ENCODE results near the gene FEM1B. TPM values are rescaled to one million over a fixed set of nuclear protein-coding genes. Genes with fewer than 3 reads are reported as not detected.

Gene FEM1B
- total and polyA plus RNA-seq, 2 experiments from 2014 or later = 11.9 to 62.8 TPM

DNA sequence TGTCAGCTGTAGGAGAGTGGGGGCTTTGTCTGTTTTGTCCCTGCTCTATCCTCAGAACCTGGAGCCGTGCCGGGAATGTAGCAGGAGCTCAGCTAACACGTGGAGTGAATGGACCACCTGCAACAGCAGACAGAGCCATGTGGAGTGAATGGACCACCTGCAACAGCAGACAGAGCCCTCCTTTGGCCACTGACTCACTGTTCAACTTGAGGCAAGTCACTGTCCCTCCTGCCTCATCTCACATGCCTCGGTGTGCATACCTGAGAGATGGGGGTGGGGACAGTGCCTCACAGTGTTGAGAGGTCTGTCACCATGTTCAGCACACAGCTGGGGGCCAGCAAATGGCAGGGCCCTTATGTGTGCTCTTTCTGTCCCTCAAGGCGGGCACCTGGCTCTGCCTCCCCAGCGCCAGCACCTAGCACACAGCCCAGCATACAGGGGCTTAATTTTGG is 27.9 kb downstream of the FEM1B start:
- no peak overlapping the region for H3K4me2 ChIP-seq

DNA sequence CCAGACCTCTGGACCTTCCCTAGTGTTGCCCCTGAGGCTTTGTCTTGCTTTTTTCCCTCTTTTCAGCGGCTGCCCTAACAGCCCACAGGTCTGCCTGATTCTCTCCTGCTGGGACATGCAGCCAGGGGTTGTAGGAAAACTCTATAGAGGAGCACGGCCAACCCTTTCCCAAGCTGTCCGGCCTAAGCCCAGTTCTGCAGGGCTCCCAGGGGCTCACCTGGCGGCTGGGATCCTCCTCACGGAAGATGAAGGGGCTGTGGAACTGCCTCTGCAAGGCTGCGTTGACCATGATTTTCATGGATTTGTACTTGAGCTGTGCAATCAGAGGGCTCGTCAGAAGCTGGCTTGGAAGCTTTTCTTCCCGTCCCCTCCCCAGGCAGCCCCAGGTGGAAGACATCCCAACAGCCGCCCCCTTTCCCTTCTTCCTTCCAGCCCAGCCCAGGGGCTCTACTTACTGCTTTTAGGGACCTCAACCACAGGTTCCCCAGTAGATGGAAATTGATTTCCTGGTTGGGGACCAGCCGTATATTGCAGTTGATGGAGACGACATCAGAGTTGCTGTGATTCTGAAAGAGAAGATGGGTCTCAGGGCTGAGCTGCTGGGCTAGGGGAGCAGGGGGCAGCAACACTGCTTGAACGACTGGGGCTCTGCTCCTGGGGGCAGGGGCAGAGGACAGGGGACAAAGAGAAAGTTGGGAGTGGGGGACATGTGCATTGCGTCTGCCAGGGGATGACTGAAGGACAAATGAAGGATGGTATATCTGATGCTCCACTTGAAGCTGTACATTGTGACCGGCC is 29.8 kb downstream of the FEM1B start:
- no peaks in the 10 kb centered on the region for H3K79me2 ChIP-seq
- H3K4me3 ChIP-seq = no peak overlapping the region
- TF ChIP-seq EZH2phosphoT487 (IDR thresholded peaks at IDR 0.05; ENCODE audit: low read depth, severe bottlenecking, unreplicated experiment) (no peak), CTCF (IDR thresholded peaks at IDR 0.05; ENCODE audit: poor library complexity) (no peak), EZH2 (IDR thresholded peaks at IDR 0.05; ENCODE audit: borderline replicate concordance) (no peak)
- no peaks in the 10 kb centered on the region for H4K20me1 ChIP-seq (ENCODE audit: insufficient read depth, poor library complexity, severe bottlenecking)
- H3K27me3 ChIP-seq = no peaks in the 10 kb centered on the region
- H3K27ac ChIP-seq = no peak overlapping the region
- H3K9me2 ChIP-seq (replicated peaks; ENCODE audit: insufficient read depth) = no peaks in the 10 kb centered on the region
- H2AFZ ChIP-seq = no peak overlapping the region
- no peaks in the 10 kb centered on the region for H3K36me3 ChIP-seq (replicated peaks; ENCODE audit: insufficient read depth, low read depth)
- no peaks in the 10 kb centered on the region for H3K9me3 ChIP-seq (ENCODE audit: low read depth)
- DNase-seq (ENCODE audit: low spot score) = no peak
- WGBS (ENCODE audit: low lambda C conversion rate, missing lambda C conversion rate) = 83% methylated on average over 14 of the region's 14 CpGs
- peaks cover 8% of the 10 kb centered on the region for H3K4me1 ChIP-seq (ENCODE audit: insufficient read depth)
- no peak overlapping the region for H3K4me2 ChIP-seq

More for the DNA sequence above, 27.9 kb downstream of the FEM1B start:
- Histone ChIP-seq H4K20me1 (ENCODE audit: insufficient read depth, poor library complexity, severe bottlenecking) (no peaks in the 10 kb centered on the region), H3K79me2 (no peaks in the 10 kb centered on the region), H3K9me3 (ENCODE audit: low read depth) (no peaks in the 10 kb centered on the region), H3K9me2 (replicated peaks; ENCODE audit: insufficient read depth) (no peaks in the 10 kb centered on the region), H3K4me1 (ENCODE audit: insufficient read depth) (peaks cover 4% of the 10 kb centered on the region), H2AFZ (no peak overlapping the region), H3K36me3 (replicated peaks; ENCODE audit: insufficient read depth, low read depth) (no peaks in the 10 kb centered on the region), H3K4me3 (no peak overlapping the region), H3K27ac (no peak overlapping the region), H3K27me3 (no peaks in the 10 kb centered on the region)
- TF ChIP-seq CTCF (IDR thresholded peaks at IDR 0.05; ENCODE audit: poor library complexity) = no peak
- no peak for TF ChIP-seq EZH2phosphoT487 (IDR thresholded peaks at IDR 0.05; ENCODE audit: low read depth, severe bottlenecking, unreplicated experiment)
- TF ChIP-seq EZH2 (IDR thresholded peaks at IDR 0.05; ENCODE audit: borderline replicate concordance) = no peak
- DNase-seq (ENCODE audit: low spot score) = no peak
- WGBS (ENCODE audit: low lambda C conversion rate, missing lambda C conversion rate) = 53% methylated on average over 6 of the region's 6 CpGs

DNA sequence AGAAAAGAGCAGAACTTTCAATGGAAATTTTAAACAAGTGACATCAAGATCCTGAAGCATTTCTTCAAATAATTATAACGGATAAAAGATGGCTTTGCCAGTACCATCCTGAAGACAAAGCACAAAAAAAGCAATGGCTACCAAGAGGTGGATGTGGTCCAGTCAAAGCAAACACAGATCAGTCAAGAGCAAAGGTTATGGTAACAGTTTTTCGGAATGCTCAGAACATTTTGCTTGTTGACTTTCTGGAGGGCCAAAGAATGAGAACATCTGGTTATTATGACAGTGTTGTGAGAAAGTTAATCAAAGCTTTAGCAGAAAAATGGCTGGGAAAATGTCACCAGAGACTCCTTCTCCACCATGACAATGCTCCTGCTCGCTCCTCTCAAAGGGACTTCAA is 31.5 kb downstream of the FEM1B start:
- DNase-seq (ENCODE audit: low spot score) = no peak
- Histone ChIP-seq H3K4me1 (ENCODE audit: insufficient read depth) (peaks cover 8% of the 10 kb centered on the region), H3K79me2 (no peaks in the 10 kb centered on the region), H3K9me3 (ENCODE audit: low read depth) (no peaks in the 10 kb centered on the region), H3K4me3 (no peak overlapping the region), H3K9me2 (replicated peaks; ENCODE audit: insufficient read depth) (no peaks in the 10 kb centered on the region), H3K36me3 (replicated peaks; ENCODE audit: insufficient read depth, low read depth) (no peaks in the 10 kb centered on the region), H4K20me1 (ENCODE audit: insufficient read depth, poor library complexity, severe bottlenecking) (no peaks in the 10 kb centered on the region), H2AFZ (no peak overlapping the region), H3K4me2 (no peak overlapping the region), H3K27me3 (no peaks in the 10 kb centered on the region), H3K27ac (no peak overlapping the region)
- TF ChIP-seq EZH2 (IDR thresholded peaks at IDR 0.05; ENCODE audit: borderline replicate concordance) (no peak), CTCF (IDR thresholded peaks at IDR 0.05; ENCODE audit: poor library complexity) (no peak), EZH2phosphoT487 (IDR thresholded peaks at IDR 0.05; ENCODE audit: low read depth, severe bottlenecking, unreplicated experiment) (no peak)
- WGBS (ENCODE audit: low lambda C conversion rate, missing lambda C conversion rate) = 76% methylated on average over 3 of the region's 3 CpGs
